ENCODE data around the gene NCKAP5.
"Not testable (repeated sequence)": the region's sequence is repeated elsewhere in the genome, so short reads cannot be mapped to it uniquely, and the experiment has no call there.

The NCKAP5 gene

DNA sequence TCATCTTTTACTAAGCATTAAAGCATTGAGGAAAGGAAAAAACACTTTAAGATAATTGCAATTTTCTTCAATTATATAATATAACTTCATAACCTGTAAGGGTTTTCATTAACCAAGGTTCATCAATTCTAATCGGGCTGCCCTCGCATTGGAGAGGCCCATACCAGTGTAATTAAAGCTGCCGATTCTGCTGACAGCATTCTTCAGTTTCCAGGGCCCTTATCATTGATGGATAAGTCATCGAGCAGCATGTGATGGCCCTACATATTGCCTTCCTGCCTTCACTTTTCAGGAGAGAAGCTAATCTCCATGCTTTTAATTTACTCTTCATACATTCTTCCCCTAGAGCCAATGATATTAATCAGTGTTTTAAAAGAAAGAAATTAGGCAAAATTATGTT, 92.0 kb downstream of the NCKAP5 start:
- DNase-seq (ENCODE audit: extremely low spot score), result no peak
- TF ChIP-seq BHLHE40 (IDR thresholded peaks at IDR 0.05; ENCODE audit: borderline replicate concordance) (no peak), NFRKB (IDR thresholded peaks at IDR 0.05) (no peak), SP1 (IDR thresholded peaks at IDR 0.05) (no peak), ZNF384 (IDR thresholded peaks at IDR 0.05) (no peak)
- ChIA-PET CTCF (no interaction called here), POLR2A (no interaction called here)

DNA sequence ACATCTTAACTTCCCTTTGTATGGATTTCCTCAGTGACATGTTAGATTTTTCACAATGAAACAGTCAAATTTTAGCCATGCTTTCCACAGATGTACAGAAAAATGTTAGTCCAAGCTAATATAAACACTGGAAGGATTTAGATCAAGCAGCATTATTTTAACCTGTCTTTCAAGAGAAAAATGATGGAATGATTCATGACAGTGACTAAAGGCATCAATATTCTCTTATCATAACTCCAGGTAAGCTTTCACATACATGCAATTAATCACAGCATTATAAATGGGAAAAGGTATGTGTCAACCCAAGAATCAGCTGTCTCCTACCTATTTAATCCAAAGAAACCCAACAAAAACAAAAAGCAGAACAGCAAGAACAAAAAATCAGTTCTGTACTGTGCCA, 92.7 kb downstream of the NCKAP5 start:
- POLR2A ChIA-PET, result no interaction called here
- DNase-seq (ENCODE audit: extremely low spot score), result no peak
- CTCF ChIA-PET, result no interaction called here
- TF ChIP-seq SUZ12 (IDR thresholded peaks at IDR 0.05) (no peak), TARDBP (IDR thresholded peaks at IDR 0.05) (no peak), CTBP1 (IDR thresholded peaks at IDR 0.05; ENCODE audit: borderline replicate concordance) (no peak), ARNT (IDR thresholded peaks at IDR 0.05) (no peak), FOXK2 (IDR thresholded peaks at IDR 0.05) (no peak), SP1 (IDR thresholded peaks at IDR 0.05) (no peak), BHLHE40 (IDR thresholded peaks at IDR 0.05; ENCODE audit: borderline replicate concordance) (no peak), FOXA1 (IDR thresholded peaks at IDR 0.05) (no peak), LEF1 (IDR thresholded peaks at IDR 0.05; ENCODE audit: borderline replicate concordance) (no peak), FOXM1 (IDR thresholded peaks at IDR 0.05; ENCODE audit: borderline replicate concordance) (no peak), ELF4 (IDR thresholded peaks at IDR 0.05) (no peak), ZNF384 (IDR thresholded peaks at IDR 0.05) (no peak), L3MBTL2 (conservative IDR thresholded peaks at IDR 0.05) (no peak), HDGF (IDR thresholded peaks at IDR 0.05; ENCODE audit: borderline replicate concordance) (no peak), NFRKB (IDR thresholded peaks at IDR 0.05) (no peak)
- TF ChIP-seq, protein P1, sequence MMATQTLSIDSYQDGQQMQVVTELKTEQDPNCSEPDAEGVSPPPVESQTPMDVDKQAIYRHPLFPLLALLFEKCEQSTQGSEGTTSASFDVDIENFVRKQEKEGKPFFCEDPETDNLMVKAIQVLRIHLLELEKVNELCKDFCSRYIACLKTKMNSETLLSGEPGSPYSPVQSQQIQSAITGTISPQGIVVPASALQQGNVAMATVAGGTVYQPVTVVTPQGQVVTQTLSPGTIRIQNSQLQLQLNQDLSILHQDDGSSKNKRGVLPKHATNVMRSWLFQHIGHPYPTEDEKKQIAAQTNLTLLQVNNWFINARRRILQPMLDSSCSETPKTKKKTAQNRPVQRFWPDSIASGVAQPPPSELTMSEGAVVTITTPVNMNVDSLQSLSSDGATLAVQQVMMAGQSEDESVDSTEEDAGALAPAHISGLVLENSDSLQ (IDR thresholded peaks at IDR 0.05), result no peak

DNA sequence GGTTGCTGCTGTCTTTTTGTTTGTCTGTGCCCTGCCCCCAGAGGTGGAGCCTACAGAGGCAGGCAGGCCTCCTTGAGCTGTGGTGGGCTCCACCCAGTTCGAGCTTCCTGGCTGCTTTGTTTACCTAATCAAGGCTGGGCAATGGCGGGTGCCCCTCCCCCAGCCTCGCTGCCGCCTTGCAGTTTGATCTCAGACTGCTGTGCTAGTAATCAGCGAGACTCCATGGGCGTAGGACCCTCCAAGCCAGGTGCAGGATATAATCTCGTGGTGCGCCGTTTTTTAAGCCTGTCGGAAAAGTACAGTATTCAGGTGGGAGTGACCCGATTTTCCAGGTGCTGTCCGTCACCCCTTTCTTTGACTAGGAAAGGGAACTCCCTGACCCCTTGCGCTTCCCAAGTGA, 97.8 kb downstream of the NCKAP5 start:
- CTCF ChIA-PET; POLR2A ChIA-PET; DNase-seq (ENCODE audit: extremely low spot score): not testable (repeated sequence)

DNA sequence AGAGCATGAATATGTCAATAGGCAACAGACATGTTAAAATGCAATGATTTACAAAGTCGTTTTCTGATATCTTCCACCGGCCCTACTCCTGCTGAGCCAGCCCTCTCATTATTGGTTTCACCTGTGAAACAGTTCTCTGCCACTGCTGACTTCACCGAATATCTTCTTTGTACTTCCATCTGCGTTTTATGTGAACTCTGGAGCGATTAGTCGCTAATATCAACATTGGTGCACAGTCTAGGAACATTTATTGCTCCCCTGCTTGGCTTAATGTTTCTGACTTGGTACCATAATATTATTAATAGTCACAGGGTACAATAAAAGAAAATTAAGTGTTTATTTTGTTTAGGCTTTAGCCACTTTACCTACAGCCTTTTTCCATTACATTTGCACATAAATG, 105.5 kb downstream of the NCKAP5 start:
- CTCF ChIA-PET, result no interaction called here
- POLR2A ChIA-PET, result no interaction called here
- no peak for DNase-seq (ENCODE audit: extremely low spot score)
- no peak for TF ChIP-seq SP1 (IDR thresholded peaks at IDR 0.05)
- TF ChIP-seq ZNF384 (IDR thresholded peaks at IDR 0.05), result no peak
- no peak for TF ChIP-seq L3MBTL2 (conservative IDR thresholded peaks at IDR 0.05)
- TF ChIP-seq ELF4 (IDR thresholded peaks at IDR 0.05), result no peak
- no peak for TF ChIP-seq HDGF (IDR thresholded peaks at IDR 0.05; ENCODE audit: borderline replicate concordance)
- no peak for TF ChIP-seq ARNT (IDR thresholded peaks at IDR 0.05)
- TF ChIP-seq, protein P1 (IDR thresholded peaks at IDR 0.05), result no peak
- no peak for TF ChIP-seq NFRKB (IDR thresholded peaks at IDR 0.05)
- no peak for TF ChIP-seq CTBP1 (IDR thresholded peaks at IDR 0.05; ENCODE audit: borderline replicate concordance)
- no peak for TF ChIP-seq BHLHE40 (IDR thresholded peaks at IDR 0.05; ENCODE audit: borderline replicate concordance)
- TF ChIP-seq FOXK2 (IDR thresholded peaks at IDR 0.05), result no peak
- no peak for TF ChIP-seq SUZ12 (IDR thresholded peaks at IDR 0.05)
- TF ChIP-seq FOXA1 (IDR thresholded peaks at IDR 0.05), result no peak
- TF ChIP-seq TARDBP (IDR thresholded peaks at IDR 0.05), result no peak
- no peak for TF ChIP-seq LEF1 (IDR thresholded peaks at IDR 0.05; ENCODE audit: borderline replicate concordance)
- no peak for TF ChIP-seq FOXM1 (IDR thresholded peaks at IDR 0.05; ENCODE audit: borderline replicate concordance)

DNA sequence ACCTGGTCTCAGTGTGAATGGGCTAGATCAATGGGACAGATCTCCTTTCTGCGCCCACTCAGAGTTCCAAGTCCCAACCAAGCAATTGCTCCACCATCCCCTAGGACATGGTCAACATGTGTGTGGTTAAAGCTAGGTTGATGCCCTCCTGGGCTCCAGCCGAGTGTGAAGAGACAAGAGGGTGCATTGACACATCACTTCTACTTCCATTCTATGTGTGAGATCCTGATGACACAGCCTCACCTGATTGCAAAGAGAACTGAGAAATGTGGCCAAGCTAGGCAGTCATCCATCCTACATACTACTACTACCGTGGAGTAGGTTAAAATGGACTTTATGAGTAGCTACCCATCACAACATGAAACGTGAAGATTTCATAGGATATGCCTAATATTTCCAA, 106.8 kb downstream of the NCKAP5 start:
- no peak for DNase-seq (ENCODE audit: extremely low spot score)
- ChIA-PET CTCF (no interaction called here), POLR2A (no interaction called here)
- TF ChIP-seq SUZ12 (IDR thresholded peaks at IDR 0.05) (no peak), CTBP1 (IDR thresholded peaks at IDR 0.05; ENCODE audit: borderline replicate concordance) (no peak), FOXK2 (IDR thresholded peaks at IDR 0.05) (no peak), FOXA1 (IDR thresholded peaks at IDR 0.05) (no peak), L3MBTL2 (conservative IDR thresholded peaks at IDR 0.05) (no peak), HDGF (IDR thresholded peaks at IDR 0.05; ENCODE audit: borderline replicate concordance) (no peak), ELF4 (IDR thresholded peaks at IDR 0.05) (no peak), BHLHE40 (IDR thresholded peaks at IDR 0.05; ENCODE audit: borderline replicate concordance) (no peak), SP1 (IDR thresholded peaks at IDR 0.05) (no peak), TARDBP (IDR thresholded peaks at IDR 0.05) (no peak), LEF1 (IDR thresholded peaks at IDR 0.05; ENCODE audit: borderline replicate concordance) (no peak), FOXM1 (IDR thresholded peaks at IDR 0.05; ENCODE audit: borderline replicate concordance) (no peak), ARNT (IDR thresholded peaks at IDR 0.05) (no peak)

DNA sequence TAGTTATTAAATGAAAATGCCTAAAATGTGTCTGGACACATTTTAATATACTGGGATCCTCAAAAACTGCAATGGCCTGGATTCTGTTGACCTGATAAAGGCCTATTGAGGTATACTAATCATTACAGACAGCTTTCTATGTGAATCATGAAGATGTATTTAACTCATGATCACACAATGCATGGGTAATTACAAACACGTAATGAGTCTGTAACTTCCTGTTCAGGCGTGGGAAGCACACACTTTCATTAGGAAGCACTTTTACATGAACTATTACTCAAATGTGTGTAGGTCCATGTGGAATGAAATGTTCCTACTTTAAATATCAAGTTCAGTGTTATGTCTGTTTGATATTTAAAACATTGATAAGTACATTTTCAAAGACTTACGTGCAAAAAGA, 108.7 kb downstream of the NCKAP5 start:
- CTCF ChIA-PET, result interaction anchor here (1.1 kb wide), 1 partner anchor 15 kb away, joined by 3 read pairs; no protein-coding TSS in a partner anchor
- no peak for TF ChIP-seq TARDBP (IDR thresholded peaks at IDR 0.05)
- TF ChIP-seq ZNF384 (IDR thresholded peaks at IDR 0.05), result no peak
- no peak for TF ChIP-seq NFRKB (IDR thresholded peaks at IDR 0.05)
- no peak for TF ChIP-seq FOXM1 (IDR thresholded peaks at IDR 0.05; ENCODE audit: borderline replicate concordance)
- no peak for TF ChIP-seq SUZ12 (IDR thresholded peaks at IDR 0.05)
- no peak for TF ChIP-seq LEF1 (IDR thresholded peaks at IDR 0.05; ENCODE audit: borderline replicate concordance)
- no peak for TF ChIP-seq SP1 (IDR thresholded peaks at IDR 0.05)
- no peak for TF ChIP-seq ELF4 (IDR thresholded peaks at IDR 0.05)
- no peak for TF ChIP-seq FOXA1 (IDR thresholded peaks at IDR 0.05)
- no peak for TF ChIP-seq ARNT (IDR thresholded peaks at IDR 0.05)
- TF ChIP-seq L3MBTL2 (conservative IDR thresholded peaks at IDR 0.05), result no peak
- TF ChIP-seq HDGF (IDR thresholded peaks at IDR 0.05; ENCODE audit: borderline replicate concordance), result no peak
- no peak for TF ChIP-seq CTBP1 (IDR thresholded peaks at IDR 0.05; ENCODE audit: borderline replicate concordance)
- TF ChIP-seq, protein P1 (IDR thresholded peaks at IDR 0.05), result no peak
- no peak for TF ChIP-seq FOXK2 (IDR thresholded peaks at IDR 0.05)
- TF ChIP-seq BHLHE40 (IDR thresholded peaks at IDR 0.05; ENCODE audit: borderline replicate concordance), result no peak
- POLR2A ChIA-PET, result no interaction called here
- DNase-seq (ENCODE audit: extremely low spot score), result no peak

Measured in HEK293T (cell line).